PFSK-1 (cell line): ENCODE measurements around the gene MAOA.

ENCODE experiments used
- POLR2AphosphoS5 ChIP-seq: IDR thresholded peaks from 2 replicates; pipeline ENCODE4 v1.6.1; 2012; ENCODE audit warnings: low read depth, mild to moderate bottlenecking, control low read depth, low read length, moderate library complexity
- SIN3A ChIP-seq: IDR thresholded peaks from 2 replicates; pipeline ENCODE4 v1.6.1; 2012; ENCODE audit warnings: mild to moderate bottlenecking, low read length, moderate library complexity, borderline replicate concordance; ENCODE audit not compliant: insufficient read depth

DNA sequence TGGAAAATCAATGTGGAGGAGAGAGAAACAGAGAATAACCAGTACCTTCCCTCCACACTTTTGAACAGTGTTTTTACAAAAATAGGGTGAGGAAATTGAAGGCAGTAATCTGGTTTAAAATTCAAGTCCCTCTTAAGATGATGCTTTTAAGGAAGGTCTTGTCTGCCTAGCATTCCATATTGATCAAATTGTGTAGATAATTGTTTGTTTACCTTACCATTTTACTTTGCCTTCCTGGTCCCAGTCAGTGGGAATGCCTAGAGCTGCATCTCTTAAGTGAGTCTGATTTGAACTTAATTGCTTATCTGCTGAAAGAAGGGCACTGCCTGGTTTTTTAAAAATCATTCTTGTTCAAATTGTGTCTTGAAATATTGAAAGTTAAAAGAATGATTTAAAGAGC lies 14.4 kb upstream of the MAOA start:
- no peak for TF ChIP-seq SIN3A
- TF ChIP-seq POLR2AphosphoS5: no peak
